Osteocyte (in vitro differentiated cells): Measurements from ENCODE around the gene GRM4. TPM values are rescaled to one million over a fixed set of nuclear protein-coding genes. Genes with fewer than 3 reads are reported as not detected.

Experiments used
- DNase-seq: peaks from one replicate; pipeline ENCODE4 v3.0.0; 2021; ENCODE audit warnings: mixed read lengths; ENCODE audit not compliant: unreplicated experiment; ENCODE audit errors: extremely low spot score
- H3K27ac Mint-ChIP-seq: one replicate; pipeline ENCODE4 v1.8.0; 2021; ENCODE audit warnings: mild to moderate bottlenecking, mixed read lengths; ENCODE audit not compliant: unreplicated experiment
- H3K27me3 Mint-ChIP-seq: one replicate; pipeline ENCODE4 v1.8.0; 2021; ENCODE audit warnings: mixed read lengths; ENCODE audit not compliant: unreplicated experiment
- H3K36me3 Mint-ChIP-seq: one replicate; pipeline ENCODE4 v1.8.0; 2021; ENCODE audit warnings: mixed read lengths; ENCODE audit not compliant: unreplicated experiment
- H3K4me1 Mint-ChIP-seq: one replicate; pipeline ENCODE4 v1.8.0; 2021; ENCODE audit warnings: mixed read lengths; ENCODE audit not compliant: unreplicated experiment
- H3K4me3 Mint-ChIP-seq: one replicate; pipeline ENCODE4 v1.8.0; 2021; ENCODE audit warnings: mild to moderate bottlenecking, moderate library complexity, mixed read lengths; ENCODE audit not compliant: unreplicated experiment
- H3K9me3 Mint-ChIP-seq: one replicate; pipeline ENCODE4 v1.8.0; 2021; ENCODE audit warnings: mixed read lengths; ENCODE audit not compliant: unreplicated experiment
- total RNA-seq: library from RNA; stranded (reverse); gene quantifications from 2 replicates; pipeline ENCODE4 v1.2.1, GENCODE V29; 2021
- TF ChIP-seq, protein P1 (sequence below): fragments of 200-600 bp; sonication (generic); IDR thresholded peaks from 2 replicates; pipeline ENCODE4 v1.5.0; 2021; ENCODE audit warnings: antibody characterized with exemption, mild to moderate bottlenecking, moderate library complexity

GRM4 gene
- total RNA-seq, 1 donor from 2014 or later = 0.40 TPM

GRCh38 chr6:33981421-33981820, 164.5 kb downstream of the GRM4 start:
- Mint-ChIP-seq H3K4me3 (no peak overlapping the region), H3K36me3 (no peaks in the 10 kb centered on the region), H3K27ac (no peak overlapping the region), H3K27me3 (peaks cover 17% of the 10 kb centered on the region), H3K4me1 (no peaks in the 10 kb centered on the region), H3K9me3 (peaks cover under 1% of the 10 kb centered on the region)
- TF ChIP-seq, protein P1, sequence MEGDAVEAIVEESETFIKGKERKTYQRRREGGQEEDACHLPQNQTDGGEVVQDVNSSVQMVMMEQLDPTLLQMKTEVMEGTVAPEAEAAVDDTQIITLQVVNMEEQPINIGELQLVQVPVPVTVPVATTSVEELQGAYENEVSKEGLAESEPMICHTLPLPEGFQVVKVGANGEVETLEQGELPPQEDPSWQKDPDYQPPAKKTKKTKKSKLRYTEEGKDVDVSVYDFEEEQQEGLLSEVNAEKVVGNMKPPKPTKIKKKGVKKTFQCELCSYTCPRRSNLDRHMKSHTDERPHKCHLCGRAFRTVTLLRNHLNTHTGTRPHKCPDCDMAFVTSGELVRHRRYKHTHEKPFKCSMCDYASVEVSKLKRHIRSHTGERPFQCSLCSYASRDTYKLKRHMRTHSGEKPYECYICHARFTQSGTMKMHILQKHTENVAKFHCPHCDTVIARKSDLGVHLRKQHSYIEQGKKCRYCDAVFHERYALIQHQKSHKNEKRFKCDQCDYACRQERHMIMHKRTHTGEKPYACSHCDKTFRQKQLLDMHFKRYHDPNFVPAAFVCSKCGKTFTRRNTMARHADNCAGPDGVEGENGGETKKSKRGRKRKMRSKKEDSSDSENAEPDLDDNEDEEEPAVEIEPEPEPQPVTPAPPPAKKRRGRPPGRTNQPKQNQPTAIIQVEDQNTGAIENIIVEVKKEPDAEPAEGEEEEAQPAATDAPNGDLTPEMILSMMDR = no peak
- peak; percentile 65 for DNase-seq

GRCh38 chr6:33980176-33981175, 165.4 kb downstream of the GRM4 start:
- Mint-ChIP-seq H3K27me3 (peaks cover 17% of the 10 kb centered on the region), H3K4me1 (no peaks in the 10 kb centered on the region), H3K27ac (no peak overlapping the region)

DNA sequence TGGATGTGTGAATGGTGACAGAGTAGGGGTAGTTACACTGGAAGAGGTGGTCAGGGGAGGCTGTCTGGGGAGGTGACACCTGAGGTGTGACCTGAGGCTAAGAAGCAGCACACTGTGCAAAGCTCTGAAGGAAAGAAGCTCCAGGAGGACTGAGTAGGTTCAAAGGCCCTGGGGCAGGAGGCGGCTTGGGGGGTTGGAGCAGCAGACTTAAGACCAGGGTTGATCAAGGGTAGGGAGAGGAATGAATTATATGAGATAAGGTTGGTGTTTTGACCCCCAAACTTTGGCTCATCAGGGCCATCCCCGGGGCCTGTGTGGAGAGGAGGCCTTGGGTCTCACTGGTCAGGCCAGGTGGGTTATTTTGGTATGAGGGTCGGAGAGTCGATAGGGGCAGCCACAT, 166.1 kb downstream of the GRM4 start:
- no peak for DNase-seq
- Mint-ChIP-seq H3K4me1 (no peaks in the 10 kb centered on the region), H3K9me3 (no peaks in the 10 kb centered on the region), H3K27me3 (peaks cover 18% of the 10 kb centered on the region), H3K36me3 (no peaks in the 10 kb centered on the region), H3K27ac (no peak overlapping the region), H3K4me3 (no peak overlapping the region)
- TF ChIP-seq, protein P1 = no peak

More at GRCh38 chr6:33980176-33981175, 165.4 kb downstream of the GRM4 start:
- Mint-ChIP-seq H3K9me3 (no peaks in the 10 kb centered on the region), H3K4me3 (no peak overlapping the region), H3K36me3 (no peaks in the 10 kb centered on the region)
- peak; percentile 75 for DNase-seq
- TF ChIP-seq, protein P1 = no peak

GRCh38 chr6:33978412-33979150, 167.3 kb downstream of the GRM4 start:
- peaks cover 25% of the 10 kb centered on the region for H3K27me3 Mint-ChIP-seq
- TF ChIP-seq, protein P1 = no peak
- H3K9me3 Mint-ChIP-seq = no peaks in the 10 kb centered on the region
- H3K36me3 Mint-ChIP-seq = no peaks in the 10 kb centered on the region
- H3K4me3 Mint-ChIP-seq = no peak overlapping the region
- no peak for DNase-seq
- H3K27ac Mint-ChIP-seq = no peak overlapping the region
- no peaks in the 10 kb centered on the region for H3K4me1 Mint-ChIP-seq
